Upper lobe of right lung (tissue), 1 donor: ENCODE data around the gene FGD5. TPM values are rescaled to one million over a fixed set of nuclear protein-coding genes. Genes with fewer than 3 reads are reported as not detected.

Experiments
- ATAC-seq: fragments of 200-7000 bp; cut with Tn5 transposase; one replicate; pipeline ENCODE4 v1.9.1; 2020; ENCODE audit warnings: mild to moderate bottlenecking, moderate library complexity
- DNase-seq: peaks from one replicate; pipeline ENCODE4 v3.0.0-alpha.2; 2020
- H3K27ac ChIP-seq: fragments of 200-600 bp; one replicate; pipeline ENCODE4 v1.8.0; 2022
- H3K27me3 ChIP-seq: fragments of 200-600 bp; one replicate; pipeline ENCODE4 v1.8.0; 2022; ENCODE audit warnings: mild to moderate bottlenecking
- H3K36me3 ChIP-seq: fragments of 200-600 bp; one replicate; pipeline ENCODE4 v1.8.0; 2022
- H3K4me1 ChIP-seq: fragments of 200-600 bp; one replicate; pipeline ENCODE4 v1.8.0; 2022
- H3K4me3 ChIP-seq: fragments of 200-600 bp; one replicate; pipeline ENCODE4 v1.8.0; 2022; ENCODE audit warnings: mild to moderate bottlenecking
- H3K9me3 ChIP-seq: fragments of 200-600 bp; one replicate; pipeline ENCODE4 v1.8.0; 2022
- CTCF ChIP-seq: fragments of 200-600 bp; IDR thresholded peaks from one replicate; pipeline ENCODE4 v1.8.0; 2022; ENCODE audit warnings: antibody characterized with exemption
- intact Hi-C: fragments of 100-400 bp; cut with DNase I; formaldehyde crosslinking; loops from one replicate; pipeline ENCODE4 v1.11.0; 2022
- total RNA-seq: library from RNA; stranded (reverse); fragmentation: NEBNext Ultra II Directional; extraction: Animal tissue kit (Norgen Biotek cat#: 25700); gene quantifications from one replicate; pipeline ENCODE4 v1.2.1, GENCODE V29; 2021
- donor health status: DM: no; HTN: yes; CAD: no; lungs with severe emphysema.

The FGD5 gene
- total RNA-seq, 1 donor from 2014 or later = 84.2 TPM

GRCh38 chr3:14880447-14881106 lies 61.8 kb downstream of the FGD5 start:
- TF ChIP-seq CTCF = no peak
- H3K4me1 ChIP-seq = peaks cover 29% of the 10 kb centered on the region
- no peaks in the 10 kb centered on the region for H3K36me3 ChIP-seq
- ATAC-seq = no peak
- no peak overlapping the region for H3K4me3 ChIP-seq
- H3K27ac ChIP-seq = no peak overlapping the region
- intact Hi-C loops = no loop called here
- no peaks in the 10 kb centered on the region for H3K27me3 ChIP-seq
- no peaks in the 10 kb centered on the region for H3K9me3 ChIP-seq
- no peak for DNase-seq

- no peak overlapping the region for H3K4me3 ChIP-seq
- intact Hi-C loops = no loop called here
- TF ChIP-seq CTCF = no peak
These were observed 64.5 kb downstream of the FGD5 start for GRCh38 chr3:14883226-14883625.

GRCh38 chr3:14884665-14885064 lies 65.9 kb downstream of the FGD5 start:
- H3K27ac ChIP-seq = no peak overlapping the region
- H3K36me3 ChIP-seq = no peaks in the 10 kb centered on the region
- no peak overlapping the region for H3K4me3 ChIP-seq
- H3K27me3 ChIP-seq = no peaks in the 10 kb centered on the region
- ATAC-seq (no peak), DNase-seq (no peak)
- H3K4me1 ChIP-seq = peaks cover 5% of the 10 kb centered on the region
- intact Hi-C loops = no loop called here
- no peak for TF ChIP-seq CTCF
- H3K9me3 ChIP-seq = no peaks in the 10 kb centered on the region

More at GRCh38 chr3:14883226-14883625, 64.5 kb downstream of the FGD5 start:
- Histone ChIP-seq H3K27ac (no peak overlapping the region), H3K27me3 (no peaks in the 10 kb centered on the region), H3K4me1 (peaks cover 12% of the 10 kb centered on the region), H3K36me3 (no peaks in the 10 kb centered on the region), H3K9me3 (no peaks in the 10 kb centered on the region)
- no peak for DNase-seq
- ATAC-seq = no peak

GRCh38 chr3:14885307-14885706 lies 66.5 kb downstream of the FGD5 start:
- intact Hi-C loops = no loop called here
- no peaks in the 10 kb centered on the region for H3K4me1 ChIP-seq

GRCh38 chr3:14886101-14886500 lies 67.3 kb downstream of the FGD5 start:
- Histone ChIP-seq H3K36me3 (no peaks in the 10 kb centered on the region), H3K27ac (no peak overlapping the region), H3K27me3 (no peaks in the 10 kb centered on the region), H3K9me3 (no peaks in the 10 kb centered on the region), H3K4me1 (peaks cover 7% of the 10 kb centered on the region), H3K4me3 (no peak overlapping the region)
- no peak for ATAC-seq
- intact Hi-C loops = no loop called here
- DNase-seq = no peak
- TF ChIP-seq CTCF = no peak

More at GRCh38 chr3:14885307-14885706, 66.5 kb downstream of the FGD5 start:
- no peak for TF ChIP-seq CTCF
- H3K9me3 ChIP-seq = no peaks in the 10 kb centered on the region
- H3K27ac ChIP-seq = no peak overlapping the region
- no peak for DNase-seq
- no peaks in the 10 kb centered on the region for H3K36me3 ChIP-seq
- no peak for ATAC-seq
- no peaks in the 10 kb centered on the region for H3K27me3 ChIP-seq
- H3K4me3 ChIP-seq = no peak overlapping the region

GRCh38 chr3:14889205-14889604 lies 70.4 kb downstream of the FGD5 start:
- intact Hi-C loops = no loop called here
- H3K27me3 ChIP-seq = no peaks in the 10 kb centered on the region
- DNase-seq (no peak), ATAC-seq (no peak)
- H3K9me3 ChIP-seq = no peaks in the 10 kb centered on the region
- no peak for TF ChIP-seq CTCF
- H3K4me1 ChIP-seq = peaks cover 9% of the 10 kb centered on the region
- no peak overlapping the region for H3K4me3 ChIP-seq
- H3K27ac ChIP-seq = no peak overlapping the region
- no peaks in the 10 kb centered on the region for H3K36me3 ChIP-seq
